HG03565 (cell line): ENCODE results near the gene TENT5C.

Experiments
- ATAC-seq: cut with Tn5 transposase; IDR thresholded peaks from one replicate; pipeline ENCODE4 v1.9.1; 2021; ENCODE audit warnings: mild to moderate bottlenecking, moderate library complexity; ENCODE audit not compliant: unreplicated experiment

Gene TENT5C

GRCh38 chr1:117673405-117673804 is 67.6 kb downstream of the TENT5C start:
- ATAC-seq, result no peak

DNA sequence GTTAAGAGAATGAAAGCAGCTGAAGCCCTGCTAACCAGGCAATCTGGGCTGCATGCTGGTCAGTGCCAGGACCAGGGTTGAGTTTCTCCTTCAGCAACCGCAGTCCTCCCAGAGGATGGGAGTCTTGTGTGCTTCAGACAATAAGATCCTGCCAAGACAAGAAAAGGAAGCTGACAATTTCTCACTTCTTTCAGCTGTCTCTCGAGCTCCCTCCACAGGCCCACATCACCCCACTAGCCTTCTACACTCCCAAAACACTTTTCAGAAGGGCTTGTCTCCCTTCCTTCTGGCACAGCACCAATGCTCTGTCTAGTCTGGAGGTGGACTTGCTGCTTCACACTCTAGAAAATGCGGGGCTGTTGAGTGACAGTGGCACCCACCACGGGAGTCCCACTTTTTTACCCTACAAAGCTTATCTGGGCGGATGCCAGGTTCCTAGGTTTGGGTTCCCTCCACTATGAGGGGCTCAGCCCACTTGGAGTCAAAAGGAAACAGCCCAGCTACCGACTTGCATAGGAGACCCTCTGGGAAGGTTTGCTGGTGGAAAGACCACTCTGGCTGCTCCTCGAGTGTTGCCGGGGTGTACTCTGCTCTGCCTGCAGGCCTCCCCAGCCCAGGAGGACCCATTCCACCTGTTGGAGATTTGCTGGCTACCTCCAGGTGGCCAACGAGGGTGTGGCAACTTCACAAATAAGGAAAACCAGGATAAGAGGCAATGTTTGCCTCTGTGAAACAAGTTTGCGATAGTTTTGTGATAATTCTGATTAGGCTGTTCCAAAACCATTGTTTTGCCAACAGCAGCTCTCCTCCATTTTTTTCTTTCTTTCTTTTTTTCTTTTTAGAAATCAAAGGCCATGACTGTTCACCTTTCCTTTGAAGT is 68.9 kb downstream of the TENT5C start:
- ATAC-seq, result no peak

- no peak for ATAC-seq
Measured at GRCh38 chr1:117675907-117676430, 70.1 kb downstream of the TENT5C start.

- ATAC-seq, result no peak
Measured at GRCh38 chr1:117676615-117677130, 70.8 kb downstream of the TENT5C start.
